Right atrium auricular region (tissue), 2 donors: ENCODE data around the gene LAMC2. TPM values are rescaled to one million over a fixed set of nuclear protein-coding genes. Genes with fewer than 3 reads are reported as not detected.

Experiments
- DNase-seq: peaks from one replicate; pipeline ENCODE4 v3.0.0-alpha.2; 2019; ENCODE audit warnings: low spot score
- H3K27ac ChIP-seq, 2 donors: fragments of 200-600 bp; sonication (generic); 1 replicate in 1 of 2; 2 replicates in 1 of 2; pipeline ENCODE4 v1.5.1; 2016 to 2019
- H3K27me3 ChIP-seq, 2 donors: fragments of 200-600 bp; sonication (generic); one replicate each; pipeline versions ENCODE4 v1.5.1 to v1.6.0; 2017 to 2019
- H3K36me3 ChIP-seq: fragments of 200-600 bp; sonication (generic); one replicate; pipeline ENCODE4 v1.5.1; 2016
- H3K4me1 ChIP-seq, 2 donors: fragments of 200-600 bp; sonication (generic); one replicate each; pipeline versions ENCODE4 v1.5.1 to v1.6.0; 2017 to 2019
- H3K4me3 ChIP-seq, 2 donors: fragments of 200-600 bp; sonication (generic); 1 replicate in 1 of 2; 2 replicates in 1 of 2; pipeline ENCODE4 v1.5.1; 2017 to 2019; ENCODE audit warnings: mild to moderate bottlenecking in 1 of 2, moderate library complexity in 1 of 2
- H3K9me3 ChIP-seq, 2 donors: fragments of 200-600 bp; sonication (generic); one replicate each; pipeline ENCODE4 v1.5.1; 2019
- CTCF ChIP-seq, 2 donors: fragments of 200-600 bp; sonication (generic); IDR thresholded peaks; one replicate each; pipeline ENCODE4 v1.5.1; 2019; ENCODE audit warnings: antibody characterized with exemption in 2 of 2
- total RNA-seq, 2 donors: library from RNA; depleted of rRNA; stranded (reverse); fragments of >200 nt; gene quantifications; one replicate each; pipeline ENCODE4 v1.1.0, GENCODE V29; 2016

The LAMC2 gene
- total RNA-seq, result 1 to 10 TPM; 2.6 to 4.9 TPM

- TF ChIP-seq CTCF (IDR thresholded peaks at IDR 0.05), result peak in 1 of 2 donors; percentile 54
- peak within 1 kb of the TSS; percentile 27 to 37 for H3K4me3 ChIP-seq
These were observed at the start of gene LAMC2 for GRCh38 chr1:183185941-183186490. Gene LAMC2 (plus strand): TSS chr1:183186264. CDS start chr1:183186353, 89 bp downstream.

GRCh38 chr1:183137782-183138181, 48.3 kb upstream of the LAMC2 start:
- Histone ChIP-seq H3K27ac (peak overlapping the region; percentile 19 to 41), H3K4me1 (peaks cover 0 to 14% of the 10 kb centered on the region in 2 donors)
- no peak for DNase-seq

More at GRCh38 chr1:183185941-183186490, at the start of gene LAMC2:
- Histone ChIP-seq H3K27me3 (no peaks in the 10 kb centered on the region), H3K36me3 (no peaks in the 10 kb centered on the region), H3K4me1 (peaks cover 0 to 6% of the 10 kb centered on the region in 2 donors), H3K27ac (peak within 1 kb of the TSS in 1 of 2 donors; percentile 21), H3K9me3 (no peaks in the 10 kb centered on the region)
- DNase-seq, result no peak

GRCh38 chr1:183138301-183138700, 47.8 kb upstream of the LAMC2 start:
- TF ChIP-seq CTCF (IDR thresholded peaks at IDR 0.05), result no peak
- H3K4me1 ChIP-seq, result peaks cover 0 to 14% of the 10 kb centered on the region in 2 donors
- H3K27ac ChIP-seq, result peak overlapping the region; percentile 19 to 41

More at GRCh38 chr1:183137782-183138181, 48.3 kb upstream of the LAMC2 start:
- Histone ChIP-seq H3K27me3 (no peaks in the 10 kb centered on the region), H3K4me3 (no peak overlapping the region), H3K9me3 (no peaks in the 10 kb centered on the region), H3K36me3 (peaks cover 65% of the 10 kb centered on the region)
- TF ChIP-seq CTCF (IDR thresholded peaks at IDR 0.05), result no peak

GRCh38 chr1:183139281-183139942, 46.7 kb upstream of the LAMC2 start:
- H3K27ac ChIP-seq, result peak overlapping the region in 1 of 2 donors; percentile 53
- DNase-seq, result no peak
- peaks cover 0 to 14% of the 10 kb centered on the region in 2 donors for H3K4me1 ChIP-seq
- H3K9me3 ChIP-seq, result no peaks in the 10 kb centered on the region
- no peak overlapping the region for H3K4me3 ChIP-seq
- H3K36me3 ChIP-seq, result peaks cover 57% of the 10 kb centered on the region
- H3K27me3 ChIP-seq, result no peaks in the 10 kb centered on the region
- no peak for TF ChIP-seq CTCF (IDR thresholded peaks at IDR 0.05)

More at GRCh38 chr1:183138301-183138700, 47.8 kb upstream of the LAMC2 start:
- Histone ChIP-seq H3K4me3 (no peak overlapping the region), H3K36me3 (peaks cover 65% of the 10 kb centered on the region), H3K27me3 (no peaks in the 10 kb centered on the region), H3K9me3 (no peaks in the 10 kb centered on the region)
- no peak for DNase-seq

GRCh38 chr1:183140633-183141032, 45.4 kb upstream of the LAMC2 start:
- H3K4me1 ChIP-seq, result peaks cover 0 to 14% of the 10 kb centered on the region in 2 donors
- TF ChIP-seq CTCF (IDR thresholded peaks at IDR 0.05), result no peak
- peak overlapping the region in 1 of 2 donors; percentile 53 for H3K27ac ChIP-seq

More at GRCh38 chr1:183140633-183141032, 45.4 kb upstream of the LAMC2 start:
- no peak for DNase-seq
- no peaks in the 10 kb centered on the region for H3K27me3 ChIP-seq
- no peaks in the 10 kb centered on the region for H3K9me3 ChIP-seq
- peaks cover 53% of the 10 kb centered on the region for H3K36me3 ChIP-seq
- H3K4me3 ChIP-seq, result no peak overlapping the region
